Retina (tissue), 1 donor: ENCODE data around the gene ACTR1A.
A peak's percentile ranks its signal among the peaks of the same experiment; 100 is the strongest.
"Not testable (repeated sequence)": the region's sequence is repeated elsewhere in the genome, so short reads cannot be mapped to it uniquely, and the experiment has no call there.

Source experiments
- DNase-seq: peaks from one replicate; pipeline ENCODE4 v3.0.0-alpha.2; 2016

Gene ACTR1A

DNA sequence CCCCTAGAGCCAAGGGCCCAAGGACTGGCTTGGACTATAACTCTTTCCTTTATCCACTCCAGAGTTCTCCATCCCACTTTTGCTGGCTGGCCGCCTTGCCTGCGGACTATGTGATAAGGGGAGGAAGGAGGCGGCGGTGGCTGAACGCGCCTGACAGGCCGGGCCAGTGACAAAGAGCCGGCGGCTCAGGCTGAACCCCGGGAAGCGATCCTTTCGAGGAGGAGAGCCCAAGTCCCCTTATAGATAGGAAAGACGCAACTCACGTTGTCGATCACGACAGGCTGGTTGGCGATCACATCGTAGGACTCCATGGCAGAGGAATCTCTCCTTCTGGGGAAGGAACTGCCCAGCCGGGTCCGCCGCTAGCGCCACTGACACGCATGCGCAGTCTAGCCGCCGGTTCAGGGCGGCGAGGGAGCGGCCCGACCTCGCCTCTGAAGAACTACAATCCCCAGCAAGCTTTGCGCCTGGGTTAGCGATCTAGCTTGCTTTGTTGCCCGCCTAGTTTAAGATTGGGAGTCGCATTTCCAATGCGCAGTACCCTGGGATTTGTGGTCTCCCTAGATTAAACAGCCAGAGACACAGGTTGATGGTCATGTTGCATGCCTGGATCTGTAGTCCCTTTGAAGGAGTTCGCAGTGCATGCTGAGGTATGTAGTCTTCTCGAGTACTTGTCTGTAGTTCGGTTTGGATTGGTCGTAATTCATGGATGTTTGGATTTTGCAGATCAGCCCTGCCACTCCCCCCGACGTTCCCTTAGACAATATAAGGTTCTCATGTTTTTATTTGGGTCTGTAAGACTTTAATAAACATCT lies at the start of gene ACTR1A:
Gene ACTR1A, minus strand, starts transcription at position 376 of the 815 bp plus-strand sequence. Its CDS starts 65 bp downstream, at position 311.
- DNase-seq: peak; percentile 99

- DNase-seq: no peak
Observed at GRCh38 chr10:102550636-102551210, 48.2 kb upstream of the ACTR1A start.

GRCh38 chr10:102549549-102549948 lies 47.0 kb upstream of the ACTR1A start:
- no peak for DNase-seq

DNA sequence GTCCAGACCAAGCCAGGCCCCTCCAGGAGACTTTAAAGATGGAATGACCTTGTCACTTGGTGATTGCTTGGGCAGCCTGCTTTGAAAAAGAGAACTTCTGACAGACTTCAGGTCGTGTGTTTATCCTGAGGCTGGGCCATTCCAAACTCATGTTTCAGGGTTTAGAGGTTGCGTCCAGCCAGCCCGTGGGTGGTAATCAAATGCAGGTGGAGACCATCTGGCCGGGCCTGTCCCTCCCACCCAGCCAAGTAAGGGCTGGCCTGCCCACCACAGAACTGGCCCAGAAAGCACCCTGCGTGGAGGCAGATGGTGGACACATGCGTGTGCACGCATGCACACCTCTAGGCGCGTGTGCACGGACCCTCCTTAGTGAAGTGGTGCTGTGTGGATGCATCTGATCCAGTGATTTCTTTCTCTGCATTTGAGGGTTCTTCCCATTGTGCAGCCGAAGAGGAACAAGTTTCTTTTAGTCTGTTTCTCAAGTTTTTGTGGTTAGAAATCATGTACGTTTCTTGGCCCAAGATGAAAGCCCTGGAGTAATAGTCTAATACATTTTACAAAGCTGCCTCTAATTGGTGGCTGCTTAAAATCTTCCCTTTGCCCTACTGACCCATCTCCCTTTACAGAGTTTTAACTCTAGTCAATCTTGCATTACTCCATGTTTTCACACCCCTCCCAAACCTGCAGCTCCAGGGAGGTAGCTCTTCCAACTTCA lies 44.3 kb upstream of the ACTR1A start:
- peak; percentile 26 for DNase-seq

- no peak for DNase-seq
Observed at GRCh38 chr10:102545997-102546396, 43.5 kb upstream of the ACTR1A start.

GRCh38 chr10:102545265-102545871 lies 42.9 kb upstream of the ACTR1A start:
- no peak for DNase-seq

DNA sequence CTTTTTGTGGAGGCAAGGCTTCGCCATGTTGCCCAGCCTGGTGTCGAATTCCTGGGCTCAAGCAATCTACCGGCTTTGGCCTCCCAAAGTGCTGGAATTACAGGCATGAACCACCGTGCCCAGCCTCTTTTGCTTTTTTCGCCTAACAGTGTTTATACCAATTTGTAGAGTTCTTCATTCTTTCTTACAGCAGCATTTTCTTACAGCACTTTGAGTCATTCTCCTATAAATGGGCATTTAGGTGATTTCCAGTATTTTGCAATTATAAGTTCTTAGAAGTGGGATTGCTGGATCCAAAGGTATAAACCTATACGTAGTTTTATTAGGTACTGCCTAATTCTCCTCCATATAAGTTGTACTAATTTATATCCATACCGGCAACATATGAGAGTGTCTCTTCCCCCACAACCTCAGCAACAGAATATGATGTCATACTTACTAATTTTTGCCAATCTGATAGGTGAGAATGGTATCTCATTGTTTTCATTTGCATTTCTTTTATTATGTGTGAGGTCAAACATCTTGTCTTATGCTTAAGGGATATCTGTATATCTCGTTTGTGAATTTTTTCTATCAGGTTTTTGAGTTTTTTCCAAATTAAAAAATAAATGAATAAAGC lies 40.4 kb upstream of the ACTR1A start:
- no peak for DNase-seq

- no peak for DNase-seq
Observed at GRCh38 chr10:102540023-102540422, 37.5 kb upstream of the ACTR1A start.

DNA sequence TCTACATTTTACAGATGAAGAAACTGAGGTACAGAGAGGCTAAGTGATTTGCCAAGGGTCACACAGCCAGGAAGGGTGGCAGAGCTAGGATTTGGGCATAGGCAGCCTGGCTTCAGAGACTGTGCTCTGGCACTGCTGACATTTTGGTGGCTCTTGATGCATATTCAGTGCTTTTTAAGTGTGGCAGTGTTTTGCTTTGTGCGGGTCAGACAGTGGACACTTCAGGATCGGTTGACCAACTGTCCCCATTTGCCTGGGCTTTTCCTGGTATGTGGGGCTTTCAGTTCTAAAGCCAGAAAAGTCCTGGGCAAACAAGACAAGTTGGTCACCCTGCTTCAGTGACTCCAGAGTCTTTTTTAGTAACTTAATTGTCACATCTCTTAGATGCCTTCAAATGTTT lies 36.3 kb upstream of the ACTR1A start:
- DNase-seq: peak; percentile 47

DNA sequence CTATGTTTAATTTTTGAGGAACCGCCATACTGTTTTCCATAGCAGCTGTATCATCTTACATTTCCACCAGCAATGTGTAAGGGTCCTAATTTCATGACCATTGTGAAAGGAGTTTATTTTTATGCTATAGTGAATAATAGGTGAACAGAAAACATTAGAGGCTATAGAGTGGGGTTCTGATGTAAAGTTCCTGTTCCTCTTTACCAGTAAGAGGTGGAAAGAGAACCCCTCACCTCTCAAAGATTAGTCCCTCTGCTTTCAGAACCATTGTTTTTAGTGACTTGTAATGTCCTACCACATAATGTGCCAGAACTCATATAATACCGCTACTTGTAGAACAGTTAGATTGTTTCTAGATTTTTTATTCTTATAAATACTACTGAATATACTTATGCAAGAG lies 35.4 kb upstream of the ACTR1A start:
- DNase-seq: no peak

DNA sequence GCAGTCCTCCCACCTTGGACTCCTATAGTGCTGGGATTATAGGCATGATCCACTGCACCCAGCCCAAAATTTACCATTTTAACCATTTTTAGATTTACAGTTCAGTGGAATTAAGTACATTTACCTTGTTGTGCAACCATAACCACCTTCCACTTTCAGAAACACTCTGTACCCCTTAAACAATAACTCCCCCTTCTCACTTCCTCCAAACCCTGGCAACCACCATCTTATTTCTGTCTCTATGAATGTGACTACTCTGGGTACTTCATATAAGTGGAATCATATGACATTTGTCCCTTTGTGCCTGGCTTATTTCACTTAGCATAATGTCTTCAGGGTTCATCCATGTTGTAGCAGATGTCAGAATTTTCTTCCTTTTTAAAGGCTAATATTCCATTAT lies 34.9 kb upstream of the ACTR1A start:
- no peak for DNase-seq

DNA sequence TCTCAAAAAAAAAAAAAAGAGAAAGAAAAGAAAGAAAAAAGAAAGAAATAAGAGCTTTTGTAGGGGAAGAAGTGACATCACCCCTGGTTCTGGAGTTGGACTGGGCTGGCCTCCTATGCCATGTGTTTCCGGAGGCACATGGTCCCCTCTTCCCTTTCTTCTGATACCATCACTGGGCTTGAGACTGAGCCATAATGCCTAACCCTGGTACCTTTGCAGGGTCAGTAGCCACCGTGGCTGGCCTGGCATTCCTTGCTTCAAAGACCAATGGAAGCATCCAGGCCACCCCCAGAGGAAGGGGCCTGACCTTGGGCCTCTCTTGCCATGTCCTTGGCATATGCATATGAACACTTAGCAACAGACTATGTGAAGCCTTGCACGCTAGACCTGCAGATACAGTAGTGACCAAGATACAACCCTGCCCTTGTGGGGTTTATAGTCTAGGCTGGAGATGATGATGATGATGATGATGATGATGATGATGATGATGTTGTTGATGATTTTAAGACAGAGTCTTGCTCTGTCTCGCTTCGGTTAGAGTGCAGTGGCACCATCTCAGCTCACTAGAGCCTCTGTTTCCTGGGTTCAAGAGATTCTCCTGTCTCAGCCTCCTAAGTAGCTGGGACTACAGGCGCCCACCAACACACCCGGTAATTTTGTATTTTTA lies 33.1 kb upstream of the ACTR1A start:
- no peak for DNase-seq

- not testable (repeated sequence) for DNase-seq
Observed at GRCh38 chr10:102534966-102535365, 32.5 kb upstream of the ACTR1A start.

DNA sequence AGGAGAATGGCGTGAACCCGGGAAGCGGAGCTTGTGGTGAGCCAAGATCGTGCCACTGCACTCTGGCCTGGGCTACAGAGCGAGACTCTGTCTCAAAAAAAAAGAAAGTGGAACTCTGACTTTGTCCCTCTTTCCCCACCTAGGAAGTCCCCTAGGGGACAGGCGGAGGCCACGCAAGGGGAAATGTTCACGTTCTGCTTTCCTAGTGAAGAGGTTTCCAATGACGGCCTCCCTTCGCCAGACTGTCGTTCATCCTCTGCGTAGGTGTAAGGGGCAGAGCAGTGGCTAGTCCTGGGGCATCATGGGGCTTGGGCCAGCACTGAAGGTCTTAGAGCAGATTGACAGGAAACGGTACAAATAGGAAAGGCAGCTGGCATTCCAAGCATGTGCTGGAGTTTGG lies 31.8 kb upstream of the ACTR1A start:
- no peak for DNase-seq

DNA sequence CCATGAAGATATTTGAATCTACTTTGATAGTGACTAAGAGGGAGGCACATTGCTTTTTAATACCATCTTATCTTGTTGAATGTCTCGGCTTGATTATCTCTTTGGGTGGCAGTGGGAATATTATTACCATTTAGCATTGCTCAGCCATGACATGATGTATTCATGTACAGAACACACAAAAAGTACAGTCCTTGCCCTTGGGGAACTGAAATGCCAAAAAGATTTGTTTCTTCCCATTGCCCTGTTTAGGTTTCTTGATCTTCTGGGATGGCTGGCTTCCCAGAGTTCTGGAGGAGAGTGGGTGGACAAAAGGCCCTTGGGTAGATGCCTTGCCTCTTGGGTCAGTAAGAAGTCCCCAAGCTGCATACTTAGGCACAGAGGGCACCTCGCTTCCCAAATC lies 25.0 kb upstream of the ACTR1A start:
- no peak for DNase-seq

DNA sequence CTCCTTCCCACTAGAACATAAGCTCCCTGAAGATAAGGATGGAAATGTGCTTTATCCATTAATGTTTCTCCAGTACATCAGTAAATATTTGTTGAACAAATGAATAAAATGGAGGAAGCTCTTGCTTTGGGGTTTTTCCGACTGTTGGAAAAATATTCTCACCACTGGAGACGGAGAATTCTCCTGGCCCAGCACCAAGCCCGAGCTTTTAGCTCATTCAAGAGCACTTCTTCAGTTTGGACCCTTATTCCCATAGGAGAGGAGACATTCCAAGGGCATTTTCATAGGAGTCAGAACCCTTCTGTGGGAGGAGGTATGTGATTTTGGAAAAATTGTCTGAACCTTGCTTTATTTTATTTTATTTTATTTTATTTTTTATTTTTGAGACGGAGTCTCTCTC lies 22.2 kb upstream of the ACTR1A start:
- no peak for DNase-seq

- no peak for DNase-seq
Observed at GRCh38 chr10:102523250-102524029, 20.9 kb upstream of the ACTR1A start.

DNA sequence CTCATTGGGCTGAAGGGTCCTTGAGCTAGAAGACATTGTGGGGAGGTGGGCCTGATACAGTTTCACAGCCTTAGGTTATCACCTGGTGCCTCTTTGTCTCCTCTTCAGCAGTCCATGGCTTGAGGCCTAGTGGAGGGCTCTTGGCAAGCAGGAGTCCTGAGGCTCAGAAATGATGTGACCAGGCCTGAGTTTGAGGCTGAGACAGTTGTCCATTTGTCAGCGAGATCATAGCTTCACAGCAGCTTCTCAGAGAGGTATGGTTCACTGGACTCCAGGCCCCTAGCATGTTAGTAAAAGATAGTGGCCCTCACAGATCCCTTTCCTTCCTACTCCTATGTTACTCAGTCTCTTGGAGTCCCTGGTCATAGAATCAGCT lies 20.4 kb upstream of the ACTR1A start:
- no peak for DNase-seq

- no peak for DNase-seq
Observed at GRCh38 chr10:102519246-102519825, 16.8 kb upstream of the ACTR1A start.

DNA sequence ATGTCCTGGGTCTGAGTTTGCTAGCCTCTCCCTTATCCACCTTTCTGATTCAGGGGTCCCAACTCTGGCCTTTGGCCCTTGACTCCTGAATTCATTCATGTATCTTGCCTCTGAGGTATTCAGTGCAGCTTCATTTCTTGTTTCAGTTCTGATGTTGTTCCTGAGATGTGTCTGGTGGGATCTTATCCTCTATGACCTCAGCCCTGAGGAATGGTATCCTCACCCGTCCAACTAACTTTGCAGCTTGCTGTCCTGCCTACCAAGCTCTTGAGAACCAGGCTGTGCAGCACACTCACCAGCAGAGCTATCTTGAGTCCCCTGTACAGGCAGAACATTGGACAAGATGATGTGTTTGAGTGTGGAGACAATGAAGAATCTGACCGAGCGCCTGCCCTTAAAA lies 15.0 kb upstream of the ACTR1A start:
- DNase-seq: no peak

- no peak for DNase-seq
Observed at GRCh38 chr10:102515724-102516123, 13.2 kb upstream of the ACTR1A start.
